Endothelial cell of umbilical vein (primary cell): ENCODE data around the gene RNF187. TPM values are rescaled to one million over a fixed set of nuclear protein-coding genes. Genes with fewer than 3 reads are reported as not detected.
"Not testable (repeated sequence)": the region's sequence is repeated elsewhere in the genome, so short reads cannot be mapped to it uniquely, and the experiment has no call there.

Experiments
- BruUV-seq: library from RNA; stranded (reverse); fragments of 400-500 nt; replicated peaks from 2 replicates; lab custom pipeline; 2021; lab: Mats Ljungman, UMichigan
- CTCF ChIA-PET: fragments of 300-600, 350-600 bp; sonication (Branson Sonifier 250); formaldehyde crosslinking; loops from one replicate; lab custom pipeline; 2021; ENCODE audit warnings: antibody characterized with exemption, inconsistent platforms; lab: Charles Lee
- POLR2A ChIA-PET: fragments of 300-600, 350-600 bp; sonication (Branson Sonifier 250); formaldehyde crosslinking; loops from one replicate; lab custom pipeline; 2021; ENCODE audit warnings: antibody characterized with exemption, inconsistent platforms; lab: Charles Lee
- DNase-seq: peaks from one replicate; pipeline ENCODE4 v3.0.0-alpha.2; 2011; ENCODE audit warnings: low read depth, low spot score
- FAIRE-seq: peaks from 2 replicates; lab custom pipeline; 2011; peaks lifted over from hg19 to GRCh38; lab: Jason Lieb, UNC
- H2AFZ ChIP-seq: 2 replicates; pipeline ENCODE4 v1.6.0; 2012; ENCODE audit warnings: low read depth, low read length, control low read depth, inconsistent platforms
- H3K27ac ChIP-seq: 2 replicates; pipeline ENCODE4 v1.5.1; 2011; ENCODE audit warnings: low read depth, mild to moderate bottlenecking, control low read depth, low read length, moderate library complexity; ENCODE audit not compliant: insufficient read depth
- H3K27me3 ChIP-seq, 2 experiments: 2 replicates each; pipeline versions ENCODE4 v1.6.0 to v1.6.1; 2011; ENCODE audit warnings: low read length in 2 of 2, mixed read lengths in 1 of 2; ENCODE audit not compliant: control insufficient read depth in 2 of 2, insufficient read depth in 2 of 2
- H3K36me3 ChIP-seq, 2 experiments: 2 replicates in 1 of 2; 3 replicates in 1 of 2; pipeline ENCODE4 v1.5.1; 2011; ENCODE audit warnings: low read length in 2 of 2, mild to moderate bottlenecking in 1 of 2, moderate library complexity in 1 of 2; ENCODE audit not compliant: control insufficient read depth in 2 of 2, insufficient read depth in 2 of 2; ENCODE audit errors: extremely low read depth in 1 of 2
- H3K4me1 ChIP-seq: 3 replicates; pipeline ENCODE4 v1.5.1; 2011; ENCODE audit warnings: mild to moderate bottlenecking, low read length; ENCODE audit not compliant: control insufficient read depth, insufficient read depth; ENCODE audit errors: extremely low read depth
- H3K4me2 ChIP-seq: 2 replicates; pipeline ENCODE4 v1.6.1; 2011; ENCODE audit warnings: low read length, control low read depth, mixed read lengths; ENCODE audit not compliant: insufficient read depth
- H3K4me3 ChIP-seq, 3 experiments: fragments of 200-600 bp in 1 of 3; sonication (generic), shearing (Covaris generic) in 1 of 3; replicated peaks in 1 of 3; 2 replicates each; pipeline ENCODE4 v1.5.1; 2011 to 2016; ENCODE audit warnings: control low read depth in 3 of 3, low read length in 3 of 3, mild to moderate bottlenecking in 2 of 3, inconsistent platforms in 1 of 3, low read depth in 1 of 3, moderate library complexity in 1 of 3; ENCODE audit not compliant: insufficient read depth in 1 of 3
- H3K79me2 ChIP-seq: 2 replicates; pipeline ENCODE4 v1.6.0; 2012; ENCODE audit warnings: low read length, inconsistent platforms; ENCODE audit not compliant: control insufficient read depth, insufficient read depth
- H3K9ac ChIP-seq: replicated peaks from 2 replicates; pipeline ENCODE3; 2011; ENCODE audit warnings: low read length, control low read depth; ENCODE audit not compliant: insufficient read depth; ENCODE audit errors: extremely low read depth
- H3K9me1 ChIP-seq: replicated peaks from 3 replicates; pipeline ENCODE4 v1.6.0; 2011; ENCODE audit warnings: mild to moderate bottlenecking, low read length; ENCODE audit not compliant: control insufficient read depth, insufficient read depth; ENCODE audit errors: extremely low read depth
- H3K9me3 ChIP-seq: replicated peaks from 2 replicates; pipeline ENCODE4 v1.5.1; 2012; ENCODE audit warnings: low read length, inconsistent platforms; ENCODE audit not compliant: control insufficient read depth, insufficient read depth
- H4K20me1 ChIP-seq: replicated peaks from 2 replicates; pipeline ENCODE3; 2011; ENCODE audit warnings: mild to moderate bottlenecking, low read length; ENCODE audit not compliant: control insufficient read depth, insufficient read depth; ENCODE audit errors: extremely low read depth
- POLR2A ChIP-seq: IDR thresholded peaks from 2 replicates; pipeline ENCODE4 v1.6.1; 2012; ENCODE audit warnings: low read depth, mild to moderate bottlenecking, control low read depth, low read length
- dilution Hi-C: fragments of 300-500 bp; cut with MboI; formaldehyde crosslinking; loops from one replicate; pipeline ENCODE4 v1.15.0; 2019; ENCODE audit warnings: low sequenced_read_pairs; ENCODE audit not compliant: extremely low pct_ligation_motif_present
- intact Hi-C: fragments of 100-400 bp; cut with micrococcal nuclease; formaldehyde crosslinking; loops from one replicate; pipeline ENCODE4 v1.10.0; 2022
- polyA plus RNA-seq, 4 experiments: library from polyadenylated mRNA; depleted of rRNA in 3 of 4; stranded (reverse) in 3 of 4; unstranded in 1 of 4; fragments of >200 nt; gene quantifications; 2 replicates each; pipeline versions ENCODE4 v1.2.1 to v1.2.3, GENCODE V29; 2011 to 2012; ENCODE audit warnings: missing spikeins in 1 of 4
- total RNA-seq: library from RNA; stranded (reverse); gene quantifications from 2 replicates; pipeline ENCODE4 v1.2.3, GENCODE V29; 2021

Gene RNF187
- total and polyA plus RNA-seq, 2 donors (not counting 3 experiments of a cell fraction or from before 2014, with no cell fraction given), result 48.0 to 86.4 TPM

GRCh38 chr1:228465571-228466146 lies 21.5 kb upstream of the RNF187 start:
- H3K9me1 ChIP-seq, result no peaks in the 10 kb centered on the region
- FAIRE-seq (no peak), DNase-seq (no peak)
- no peak overlapping the region for H3K4me2 ChIP-seq
- POLR2A ChIA-PET, result no interaction called here
- H2AFZ ChIP-seq, result no peak overlapping the region
- intact Hi-C loops (loop anchor here (2.0 kb wide), 1 partner anchor 59 kb away; the partner anchor contains the start of gene TRIM11), dilution Hi-C loops (no loop called here)
- H3K4me3 ChIP-seq, result no peak overlapping the region
- no peak overlapping the region for H3K27ac ChIP-seq
- no peaks in the 10 kb centered on the region for H3K79me2 ChIP-seq
- H3K27me3 ChIP-seq, result peaks cover 62 to 75% of the 10 kb centered on the region in 2 experiments
- CTCF ChIA-PET, result interaction anchor here (1.8 kb wide), 2 partner anchors 21 to 35 kb away, joined by 4 to 7 read pairs; partner anchors contain the start of gene RNF187
- no peaks in the 10 kb centered on the region for H3K36me3 ChIP-seq
- no peaks in the 10 kb centered on the region for H3K9me3 ChIP-seq
- H3K9ac ChIP-seq, result no peak overlapping the region
- H4K20me1 ChIP-seq, result no peaks in the 10 kb centered on the region
- TF ChIP-seq POLR2A, result no peak
- BruUV-seq, result no TSS peak
- H3K4me1 ChIP-seq, result peaks cover 4% of the 10 kb centered on the region

GRCh38 chr1:228468188-228468587 lies 19.0 kb upstream of the RNF187 start:
- BruUV-seq, dilution Hi-C loops, H2AFZ ChIP-seq, POLR2A ChIA-PET, H3K36me3 ChIP-seq, H3K9me3 ChIP-seq, intact Hi-C loops, H3K4me2 ChIP-seq, DNase-seq, H3K79me2 ChIP-seq, H3K9me1 ChIP-seq, H3K27ac ChIP-seq, FAIRE-seq, H3K4me3 ChIP-seq, H3K9ac ChIP-seq, H4K20me1 ChIP-seq: not testable (repeated sequence)
- peaks cover 55 to 58% of the 10 kb centered on the region in 2 experiments for H3K27me3 ChIP-seq
- peaks cover 16% of the 10 kb centered on the region for H3K4me1 ChIP-seq
- CTCF ChIA-PET, result interaction anchor here (2.3 kb wide), 1 partner anchor 9 kb away, joined by 14 read pairs; no protein-coding TSS in a partner anchor
